Gastrocnemius medialis (tissue), 4 donors: ENCODE data around the gene TCF7L2.

Experiments used
- POLR2A ChIP-seq, 2 donors: fragments of 450-650 bp; IDR thresholded peaks; one replicate each; pipeline ENCODE4 v1.6.1; 2017; ENCODE audit warnings: antibody characterized with exemption in 2 of 2, mild to moderate bottlenecking in 2 of 2, moderate library complexity in 2 of 2
- TF ChIP-seq, protein P1 (sequence below), 5 experiments: fragments of 450-650 bp in 3 of 5; fragments of 200-600 bp in 2 of 5; sonication (generic) in 2 of 5; IDR thresholded peaks in 4 of 5; conservative IDR thresholded peaks in 1 of 5; 1 replicate in 4 of 5; 2 replicates in 1 of 5; pipeline ENCODE4 v1.5.1; 2016 to 2019; ENCODE audit warnings: antibody characterized with exemption in 5 of 5, mild to moderate bottlenecking in 3 of 5, moderate library complexity in 3 of 5

DNA sequence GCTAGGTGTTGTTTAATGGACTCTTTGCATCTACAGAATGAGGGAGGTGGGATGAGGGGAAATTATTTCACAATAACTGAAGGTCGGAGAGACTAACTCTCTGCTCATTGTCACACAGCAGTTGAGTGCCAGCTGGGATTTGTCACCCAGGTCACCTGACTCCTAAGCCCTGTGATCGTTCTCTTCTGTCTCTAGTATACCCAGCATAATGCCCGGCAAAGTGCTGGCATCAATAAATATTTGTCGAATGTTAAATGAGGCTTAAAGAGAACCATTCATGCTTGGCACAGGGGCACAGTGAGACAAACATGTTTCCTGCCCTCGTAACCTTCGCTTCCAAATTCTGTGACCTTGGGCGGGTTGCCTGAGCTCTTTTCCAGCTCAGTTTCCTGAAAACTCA is 70.8 kb downstream of the TCF7L2 start:
- TF ChIP-seq, protein P1, sequence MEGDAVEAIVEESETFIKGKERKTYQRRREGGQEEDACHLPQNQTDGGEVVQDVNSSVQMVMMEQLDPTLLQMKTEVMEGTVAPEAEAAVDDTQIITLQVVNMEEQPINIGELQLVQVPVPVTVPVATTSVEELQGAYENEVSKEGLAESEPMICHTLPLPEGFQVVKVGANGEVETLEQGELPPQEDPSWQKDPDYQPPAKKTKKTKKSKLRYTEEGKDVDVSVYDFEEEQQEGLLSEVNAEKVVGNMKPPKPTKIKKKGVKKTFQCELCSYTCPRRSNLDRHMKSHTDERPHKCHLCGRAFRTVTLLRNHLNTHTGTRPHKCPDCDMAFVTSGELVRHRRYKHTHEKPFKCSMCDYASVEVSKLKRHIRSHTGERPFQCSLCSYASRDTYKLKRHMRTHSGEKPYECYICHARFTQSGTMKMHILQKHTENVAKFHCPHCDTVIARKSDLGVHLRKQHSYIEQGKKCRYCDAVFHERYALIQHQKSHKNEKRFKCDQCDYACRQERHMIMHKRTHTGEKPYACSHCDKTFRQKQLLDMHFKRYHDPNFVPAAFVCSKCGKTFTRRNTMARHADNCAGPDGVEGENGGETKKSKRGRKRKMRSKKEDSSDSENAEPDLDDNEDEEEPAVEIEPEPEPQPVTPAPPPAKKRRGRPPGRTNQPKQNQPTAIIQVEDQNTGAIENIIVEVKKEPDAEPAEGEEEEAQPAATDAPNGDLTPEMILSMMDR (IDR thresholded peaks at IDR 0.05 in 4 of 5, conservative IDR thresholded peaks at IDR 0.05 in 1 of 5) = no peak
- no peak for TF ChIP-seq POLR2A (IDR thresholded peaks at IDR 0.05)
